GM12874 (cell line): ENCODE measurements around the gene ITSN1.

ENCODE experiments used
- CTCF ChIP-seq: IDR thresholded peaks from 2 replicates; pipeline ENCODE4 v1.5.1; 2011; ENCODE audit warnings: low read depth, mild to moderate bottlenecking, control low read depth, low read length, moderate library complexity; ENCODE audit not compliant: insufficient read depth

Gene ITSN1

GRCh38 chr21:33634254-33634653 is 8.0 kb upstream of the ITSN1 start:
- no peak for TF ChIP-seq CTCF

- no peak for TF ChIP-seq CTCF
These were observed 1.5 kb upstream of the ITSN1 start for GRCh38 chr21:33640697-33641351.

GRCh38 chr21:33641352-33642026 is 812 bp upstream of the ITSN1 start, which contains the start of gene CRYZL1:
Gene CRYZL1, minus strand, starts transcription at chr21:33641741. Its CDS starts 10,190 bp downstream, at chr21:33631551.
- no peak for TF ChIP-seq CTCF

GRCh38 chr21:33642896-33643657 is 776 bp downstream of the ITSN1 start:
- no peak for TF ChIP-seq CTCF

- TF ChIP-seq CTCF = no peak
These were observed 1.5 kb downstream of the ITSN1 start for GRCh38 chr21:33643658-33644311.

GRCh38 chr21:33644383-33645074 is 2.2 kb downstream of the ITSN1 start:
- TF ChIP-seq CTCF = no peak
